Measurements from ENCODE around the gene CACNA1I. TPM values are rescaled to one million over a fixed set of nuclear protein-coding genes. Genes with fewer than 3 reads are reported as not detected.

CACNA1I gene
- total RNA-seq, 1 experiment from 2014 or later, result 0.15 TPM

GRCh38 chr22:39658806-39659463 is 88.4 kb downstream of the CACNA1I start:
- Histone ChIP-seq H3K4me3 (replicated peaks in 1 of 2; ENCODE audit: low read depth in 1 of 2, low read length in 2 of 2) (no peak overlapping the region), H3K9me3 (ENCODE audit: control insufficient read depth in 1 of 2, insufficient read depth in 1 of 2, low read depth in 1 of 2, low read length in 2 of 2) (no peaks in the 10 kb centered on the region), H3K36me3 (ENCODE audit: control insufficient read depth in 1 of 2, insufficient read depth in 2 of 2, low read length in 2 of 2) (no peaks in the 10 kb centered on the region), H2AFZ (ENCODE audit: low read depth, low read length, poor library complexity, severe bottlenecking) (no peak overlapping the region), H3K4me2 (ENCODE audit: low read length) (no peak overlapping the region), H3K27me3 (ENCODE audit: insufficient read depth, low read length) (no peaks in the 10 kb centered on the region; the same call in 1 of the 2 replicates), H3K9ac (ENCODE audit: low read length) (no peak overlapping the region), H4K20me1 (ENCODE audit: insufficient read depth) (no peaks in the 10 kb centered on the region), H3K4me1 (ENCODE audit: control insufficient read depth in 1 of 2, insufficient read depth in 2 of 2, low read length in 2 of 2) (peaks cover 0 to 3% of the 10 kb centered on the region in 2 experiments; a peak in 1 of 4 replicates), H3K79me2 (ENCODE audit: insufficient read depth, low read length) (no peaks in the 10 kb centered on the region), H3K9me2 (ENCODE audit: insufficient read depth) (no peaks in the 10 kb centered on the region), H3K27ac (ENCODE audit: low read depth, low read length) (no peak overlapping the region)
- ChIA-PET CTCF (no interaction called here), RAD21 (ENCODE audit: low non-redundant PET in 1 of 2, low total read pairs in 2 of 2, uncharacterized antibody in 2 of 2, unreplicated experiment in 2 of 2) (no interaction called here), POLR2A (no interaction called here)
- no peak for ATAC-seq
- intact Hi-C loops (cut with micrococcal nuclease), result no loop called here
- no TSS peak for BruUV-seq (replicated peaks)
- no peak for TF ChIP-seq CEBPB (IDR thresholded peaks at IDR 0.05; ENCODE audit: low read depth)
- no peak for TF ChIP-seq ZBTB33 (IDR thresholded peaks at IDR 0.05; ENCODE audit: extremely low read depth, insufficient replicate concordance, low read length)
- TF ChIP-seq POLR2AphosphoS5 (IDR thresholded peaks at IDR 0.05; ENCODE audit: low read depth, low read length), result no peak
- no peak for TF ChIP-seq ELF1 (IDR thresholded peaks at IDR 0.05; ENCODE audit: borderline replicate concordance, low read depth)
- no peak for TF ChIP-seq SP1 (IDR thresholded peaks at IDR 0.05; ENCODE audit: low read depth)
- no peak for TF ChIP-seq SIN3A (IDR thresholded peaks at IDR 0.05; ENCODE audit: low read depth)
- TF ChIP-seq TCF7L2 (IDR thresholded peaks at IDR 0.05; ENCODE audit: borderline replicate concordance, extremely low read depth, insufficient read depth, insufficient read length), result no peak
- TF ChIP-seq ATF3 (IDR thresholded peaks at IDR 0.05), result no peak
- no peak for TF ChIP-seq EZH2 (IDR thresholded peaks at IDR 0.05)
- no peak for TF ChIP-seq EGR1 (IDR thresholded peaks at IDR 0.05; ENCODE audit: low read depth)
- TF ChIP-seq SRF (IDR thresholded peaks at IDR 0.05; ENCODE audit: low read depth), result no peak
- no peak for TF ChIP-seq FOSL1 (IDR thresholded peaks at IDR 0.05; ENCODE audit: low read depth)
- no peak for TF ChIP-seq CBX3 (IDR thresholded peaks at IDR 0.05; ENCODE audit: low read depth)
- no peak for TF ChIP-seq MAX (IDR thresholded peaks at IDR 0.05)
- no peak for DNase-seq (ENCODE audit: low read depth, low spot score)
